HG02763 (cell line): ENCODE measurements around the gene S100P.
"Not testable (repeated sequence)": the region's sequence is repeated elsewhere in the genome, so short reads cannot be mapped to it uniquely, and the experiment has no call there.

ENCODE experiments used
- ATAC-seq: cut with Tn5 transposase; IDR thresholded peaks from one replicate; pipeline ENCODE4 v1.9.1; 2021; ENCODE audit warnings: mild to moderate bottlenecking, moderate library complexity; ENCODE audit not compliant: unreplicated experiment

The S100P gene

GRCh38 chr4:6672541-6673190 lies 21.0 kb upstream of the S100P start:
- not testable (repeated sequence) for ATAC-seq

- ATAC-seq: not testable (repeated sequence)
Observed at GRCh38 chr4:6673191-6673659, 20.5 kb upstream of the S100P start.

GRCh38 chr4:6673660-6674499 lies 19.8 kb upstream of the S100P start:
- peak; percentile 75 for ATAC-seq

GRCh38 chr4:6674500-6675149 lies 19.1 kb upstream of the S100P start:
- peak; percentile 31 for ATAC-seq

GRCh38 chr4:6676722-6677558 lies 16.7 kb upstream of the S100P start:
- no peak for ATAC-seq

GRCh38 chr4:6680372-6681034 lies 13.2 kb upstream of the S100P start:
- no peak for ATAC-seq

- ATAC-seq: no peak
Observed at GRCh38 chr4:6681191-6681590, 12.5 kb upstream of the S100P start.

GRCh38 chr4:6682862-6683590 lies 10.7 kb upstream of the S100P start:
- ATAC-seq: no peak

GRCh38 chr4:6684656-6685055 lies 9.0 kb upstream of the S100P start:
- ATAC-seq: no peak

GRCh38 chr4:6686104-6686787 lies 7.4 kb upstream of the S100P start:
- no peak for ATAC-seq

- ATAC-seq: no peak
Observed at GRCh38 chr4:6687947-6688878, 5.5 kb upstream of the S100P start.

- ATAC-seq: peak; percentile 78
Observed at GRCh38 chr4:6688879-6689505, 4.7 kb upstream of the S100P start.

GRCh38 chr4:6689506-6689960 lies 4.1 kb upstream of the S100P start:
- no peak for ATAC-seq

GRCh38 chr4:6692379-6692778 lies 1.3 kb upstream of the S100P start:
- ATAC-seq: no peak

- ATAC-seq: no peak
Observed at GRCh38 chr4:6692806-6693205, 872 bp upstream of the S100P start.

GRCh38 chr4:6694177-6694901 lies 661 bp downstream of the S100P start:
- no peak for ATAC-seq
